Activated naive CD4-positive, alpha-beta T cell treated with anti-CD3 and anti-CD28 coated beads, Interleukin-2, amount 50 U/mL, for 24 hours (primary cell): ENCODE data around the gene STRADB.
A peak's percentile ranks its signal among the peaks of the same experiment; 100 is the strongest.
"Not testable (repeated sequence)": the region's sequence is repeated elsewhere in the genome, so short reads cannot be mapped to it uniquely, and the experiment has no call there.

Source experiments
- H3K27ac Mint-ChIP-seq: one replicate; pipeline ENCODE4 v1.8.0; 2021; ENCODE audit warnings: mild to moderate bottlenecking, mixed read lengths
- H3K27me3 Mint-ChIP-seq: one replicate; pipeline ENCODE4 v1.8.0; 2021; ENCODE audit warnings: mixed read lengths
- H3K36me3 Mint-ChIP-seq: one replicate; pipeline ENCODE4 v1.8.0; 2021; ENCODE audit warnings: mixed read lengths
- H3K4me1 Mint-ChIP-seq: one replicate; pipeline ENCODE4 v1.8.0; 2021; ENCODE audit warnings: mixed read lengths
- H3K4me3 Mint-ChIP-seq: one replicate; pipeline ENCODE4 v1.8.0; 2021; ENCODE audit warnings: mild to moderate bottlenecking, mixed read lengths
- H3K9me3 Mint-ChIP-seq: one replicate; pipeline ENCODE4 v1.8.0; 2021; ENCODE audit warnings: mixed read lengths

STRADB gene

DNA sequence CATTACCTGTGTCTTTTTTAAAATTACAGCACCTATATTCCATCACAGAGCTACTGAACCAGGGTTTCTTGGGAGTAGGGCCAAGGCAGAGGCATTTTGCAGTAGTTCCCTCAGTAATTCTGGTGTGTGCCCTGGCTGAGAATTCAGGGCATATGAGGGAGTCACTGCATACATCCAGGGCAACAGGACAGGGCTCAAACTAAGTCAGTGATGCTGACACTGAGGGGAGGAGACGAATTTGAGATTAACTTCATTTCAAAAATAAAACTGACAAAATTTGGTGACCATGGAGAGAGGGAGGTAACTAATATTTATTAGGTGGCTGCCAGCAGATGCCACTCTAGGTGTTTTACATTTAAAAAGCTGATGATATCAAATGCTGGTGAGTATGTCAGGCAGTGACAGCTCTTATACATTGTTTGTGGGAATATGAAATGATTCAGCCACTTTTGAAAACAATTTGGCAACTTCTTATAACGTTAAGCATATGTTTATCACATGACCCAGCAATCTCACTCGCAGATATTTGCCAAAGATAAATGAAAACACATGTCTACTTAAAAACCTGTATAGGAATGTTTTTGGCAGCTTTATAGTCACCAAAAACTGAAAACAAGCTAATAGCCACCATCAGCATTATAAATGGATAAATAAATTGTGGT is 20.3 kb downstream of the STRADB start:
- no peak overlapping the region for H3K27ac Mint-ChIP-seq
- H3K4me3 Mint-ChIP-seq, result no peak overlapping the region
- peaks cover 41% of the 10 kb centered on the region for H3K36me3 Mint-ChIP-seq
- H3K27me3 Mint-ChIP-seq, result no peaks in the 10 kb centered on the region
- H3K9me3 Mint-ChIP-seq, result no peaks in the 10 kb centered on the region
- peaks cover 10% of the 10 kb centered on the region for H3K4me1 Mint-ChIP-seq

DNA sequence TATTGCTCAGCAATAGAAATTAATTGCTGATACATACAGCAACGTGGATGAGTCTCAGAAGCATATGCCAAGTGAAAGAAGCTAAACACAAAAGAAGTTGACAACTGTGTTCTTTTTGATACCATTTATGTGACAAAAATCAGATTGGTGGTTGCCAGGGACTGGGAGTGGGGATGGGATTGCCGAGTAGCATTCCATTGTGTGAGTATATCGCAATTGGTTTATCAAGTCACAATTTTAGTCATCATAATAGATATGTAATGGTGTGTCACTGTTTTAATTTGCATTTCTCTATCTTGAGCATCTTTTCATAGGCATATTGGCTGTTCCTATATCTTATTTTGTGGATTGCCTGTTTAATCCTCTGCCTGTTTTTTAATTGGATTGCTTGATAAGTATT is 20.9 kb downstream of the STRADB start:
- H3K4me1 Mint-ChIP-seq, result peaks cover 10% of the 10 kb centered on the region
- H3K27me3 Mint-ChIP-seq, result no peaks in the 10 kb centered on the region
- no peak overlapping the region for H3K27ac Mint-ChIP-seq
- peaks cover 42% of the 10 kb centered on the region for H3K36me3 Mint-ChIP-seq
- H3K4me3 Mint-ChIP-seq, result no peak overlapping the region
- H3K9me3 Mint-ChIP-seq, result no peaks in the 10 kb centered on the region

DNA sequence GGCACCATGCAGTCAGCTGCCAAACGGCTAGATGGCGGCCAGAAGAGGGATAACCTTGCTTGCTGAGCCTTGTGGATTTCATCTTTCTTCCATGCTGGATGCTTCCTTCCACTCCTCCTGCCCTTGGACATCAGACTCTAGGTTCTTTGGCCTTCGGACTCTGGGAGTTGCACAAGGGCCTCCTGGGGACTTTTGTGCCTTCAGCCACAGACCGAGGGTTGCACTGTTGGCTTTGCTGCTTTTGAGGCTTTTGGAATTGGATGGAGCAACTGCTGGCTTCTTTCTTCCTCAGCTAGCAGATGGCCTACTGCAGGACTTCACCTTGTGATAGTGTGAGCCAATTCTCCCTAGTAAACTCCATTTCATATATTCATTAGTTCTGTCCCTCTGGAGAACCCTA is 31.0 kb downstream of the STRADB start:
- Mint-ChIP-seq H3K27ac (no peak overlapping the region), H3K9me3 (peaks cover 6% of the 10 kb centered on the region), H3K4me1 (no peaks in the 10 kb centered on the region), H3K27me3 (no peaks in the 10 kb centered on the region), H3K36me3 (peaks cover 12% of the 10 kb centered on the region), H3K4me3 (no peak overlapping the region)

DNA sequence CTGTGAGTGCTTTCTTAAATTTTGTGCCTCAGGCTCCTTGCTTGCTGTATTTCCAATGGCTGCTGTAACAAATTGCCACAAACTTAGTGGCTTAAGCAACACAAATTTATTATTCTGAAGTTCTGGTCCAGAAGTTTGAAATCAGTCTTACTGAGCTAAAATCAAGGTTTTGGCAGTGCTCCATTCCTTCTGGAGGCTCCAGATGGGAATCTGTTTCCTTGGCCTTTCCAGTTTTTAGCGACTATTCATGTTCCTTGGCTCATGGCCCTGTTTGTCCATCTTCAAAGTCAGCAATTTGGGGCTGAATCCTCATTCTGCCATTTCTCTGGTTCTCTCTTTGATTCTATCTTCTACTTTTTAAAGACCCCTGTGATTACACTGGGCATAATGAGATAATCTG is 31.8 kb downstream of the STRADB start:
- Mint-ChIP-seq H3K4me1 (no peaks in the 10 kb centered on the region), H3K36me3 (peaks cover 11% of the 10 kb centered on the region), H3K27me3 (no peaks in the 10 kb centered on the region), H3K4me3 (no peak overlapping the region), H3K27ac (no peak overlapping the region), H3K9me3 (peaks cover 6% of the 10 kb centered on the region)

DNA sequence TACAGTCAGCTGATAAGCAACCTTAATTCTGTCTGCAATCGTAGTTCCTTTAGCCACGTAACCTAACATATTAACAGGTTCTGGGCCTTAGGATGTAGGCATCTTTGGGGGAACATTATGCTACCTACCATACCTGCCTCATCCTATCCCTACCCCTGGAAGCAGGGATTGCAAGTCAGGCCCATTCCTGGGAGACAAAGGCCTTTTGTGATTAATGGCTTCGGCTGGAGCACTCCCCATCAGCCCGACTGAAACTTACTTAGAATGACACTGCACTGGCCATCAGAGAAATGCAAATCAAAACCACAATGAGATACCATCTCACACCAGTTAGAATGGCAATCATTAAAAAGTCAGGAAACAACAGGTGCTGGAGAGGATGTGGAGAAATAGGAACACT is 32.2 kb downstream of the STRADB start:
- not testable (repeated sequence) for H3K36me3 Mint-ChIP-seq, H3K4me3 Mint-ChIP-seq, H3K27ac Mint-ChIP-seq, H3K27me3 Mint-ChIP-seq, H3K4me1 Mint-ChIP-seq, H3K9me3 Mint-ChIP-seq

DNA sequence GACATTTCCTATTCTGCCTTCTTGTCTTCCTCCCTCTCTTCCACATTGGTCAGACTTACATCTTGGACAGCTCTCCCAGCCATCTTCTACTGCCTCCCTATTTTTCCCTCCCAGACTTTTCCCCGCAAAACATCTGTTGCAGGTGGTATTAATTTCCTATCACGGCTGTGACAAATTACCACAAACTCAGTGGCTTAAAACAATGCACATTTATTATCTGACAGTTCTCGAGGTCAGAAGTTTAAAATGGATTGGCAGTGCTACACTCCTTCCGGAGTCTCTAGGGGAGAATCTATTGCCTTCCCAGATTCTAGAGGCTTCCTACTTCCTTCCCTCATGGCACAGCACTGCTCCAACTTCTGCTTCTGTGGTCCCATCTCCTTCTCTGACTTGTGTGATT is 33.3 kb downstream of the STRADB start:
- H3K4me3 Mint-ChIP-seq, result no peak overlapping the region
- no peak overlapping the region for H3K27ac Mint-ChIP-seq
- no peaks in the 10 kb centered on the region for H3K4me1 Mint-ChIP-seq
- no peaks in the 10 kb centered on the region for H3K27me3 Mint-ChIP-seq
- peaks cover 6% of the 10 kb centered on the region for H3K9me3 Mint-ChIP-seq
- peaks cover 9% of the 10 kb centered on the region for H3K36me3 Mint-ChIP-seq

DNA sequence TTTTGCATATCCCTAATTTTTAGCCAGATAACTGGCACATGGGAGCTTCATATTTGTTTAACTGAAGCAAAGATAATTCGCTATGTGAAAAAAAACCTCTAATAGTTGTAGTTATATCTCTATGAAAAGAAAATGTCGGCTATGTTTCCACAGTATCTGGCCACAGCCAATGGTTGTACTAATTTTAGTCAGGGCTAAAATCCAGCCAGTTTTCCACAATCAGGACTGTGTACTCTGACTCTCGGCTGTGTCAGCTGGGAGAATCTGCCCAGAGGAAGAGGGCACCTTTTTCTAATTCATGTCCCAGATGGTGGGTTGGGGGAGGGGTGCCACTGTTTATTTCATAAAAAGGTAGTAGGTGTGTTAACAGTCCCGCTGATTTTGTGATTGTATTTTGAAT is 38.8 kb downstream of the STRADB start:
- H3K27ac Mint-ChIP-seq, result no peak overlapping the region
- no peaks in the 10 kb centered on the region for H3K4me1 Mint-ChIP-seq
- no peaks in the 10 kb centered on the region for H3K36me3 Mint-ChIP-seq
- peaks cover 4% of the 10 kb centered on the region for H3K27me3 Mint-ChIP-seq
- H3K9me3 Mint-ChIP-seq, result peaks cover under 1% of the 10 kb centered on the region
- H3K4me3 Mint-ChIP-seq, result no peak overlapping the region

DNA sequence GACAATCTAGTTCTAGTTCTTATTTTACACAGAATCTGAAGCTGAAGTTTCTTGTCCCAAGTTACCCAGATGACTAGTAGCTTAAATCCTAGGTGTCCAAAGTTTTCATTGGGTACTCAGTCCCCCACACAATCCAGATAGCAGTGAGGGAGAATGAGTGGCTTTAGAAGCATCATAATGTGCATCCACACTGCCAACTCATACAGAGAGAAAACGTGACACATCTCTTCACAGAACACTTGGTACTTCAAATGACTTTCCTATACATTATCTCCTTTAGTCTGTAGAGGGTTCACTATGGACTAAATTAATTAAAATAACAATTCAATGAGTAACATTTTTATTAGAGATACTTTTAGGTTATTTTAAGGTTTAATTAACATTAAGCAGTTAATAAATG is 45.2 kb downstream of the STRADB start:
- H3K4me1 Mint-ChIP-seq, result no peaks in the 10 kb centered on the region
- H3K9me3 Mint-ChIP-seq, result no peaks in the 10 kb centered on the region
- H3K36me3 Mint-ChIP-seq, result peaks cover 9% of the 10 kb centered on the region
- no peak overlapping the region for H3K27ac Mint-ChIP-seq
- no peak overlapping the region for H3K4me3 Mint-ChIP-seq
- H3K27me3 Mint-ChIP-seq, result peaks cover 2% of the 10 kb centered on the region

DNA sequence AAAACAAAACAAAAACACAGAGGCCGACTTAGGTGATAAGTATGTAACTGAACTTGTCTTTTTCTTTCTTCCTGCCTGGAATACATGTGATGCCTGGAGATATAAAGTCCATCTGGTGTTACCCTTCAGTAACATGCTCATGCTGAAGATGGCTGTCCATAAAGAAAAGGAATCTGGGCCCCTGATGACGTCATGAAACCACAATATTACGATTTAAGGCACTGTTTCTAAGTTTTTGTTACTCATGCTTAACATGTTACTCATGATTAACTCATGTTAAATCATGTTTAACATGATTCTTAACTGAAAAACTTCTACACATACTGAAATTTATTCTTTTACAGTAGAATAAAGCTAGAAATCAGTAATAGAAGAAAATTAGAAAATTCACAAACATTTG is 49.0 kb downstream of the STRADB start:
- Mint-ChIP-seq H3K27me3 (no peaks in the 10 kb centered on the region), H3K27ac (no peak overlapping the region), H3K4me1 (no peaks in the 10 kb centered on the region), H3K9me3 (peaks cover 6% of the 10 kb centered on the region), H3K36me3 (peaks cover 23% of the 10 kb centered on the region), H3K4me3 (no peak overlapping the region)

DNA sequence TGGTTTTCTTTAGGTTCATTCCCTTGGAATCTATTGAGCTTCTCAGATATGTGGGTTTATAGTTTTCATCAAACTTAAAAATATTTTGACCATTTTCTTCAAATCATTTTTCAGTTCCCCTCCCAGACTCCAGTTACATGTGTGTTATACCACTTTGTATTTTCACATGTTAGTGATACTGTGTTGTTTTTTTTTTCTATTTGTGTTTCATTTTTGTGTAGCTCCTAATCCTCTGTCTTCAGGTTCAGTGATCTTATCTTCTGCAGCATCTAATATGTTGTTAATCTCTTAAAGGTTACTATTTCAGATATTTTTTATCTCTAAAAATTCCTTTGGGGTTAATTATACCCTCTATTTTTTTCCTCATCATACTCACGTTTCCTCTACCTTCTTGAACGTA is 51.2 kb downstream of the STRADB start:
- Mint-ChIP-seq H3K27ac (no peak overlapping the region), H3K4me3 (no peak overlapping the region), H3K36me3 (peaks cover 25% of the 10 kb centered on the region), H3K9me3 (peaks cover 6% of the 10 kb centered on the region), H3K4me1 (peaks cover 2% of the 10 kb centered on the region), H3K27me3 (no peaks in the 10 kb centered on the region)

DNA sequence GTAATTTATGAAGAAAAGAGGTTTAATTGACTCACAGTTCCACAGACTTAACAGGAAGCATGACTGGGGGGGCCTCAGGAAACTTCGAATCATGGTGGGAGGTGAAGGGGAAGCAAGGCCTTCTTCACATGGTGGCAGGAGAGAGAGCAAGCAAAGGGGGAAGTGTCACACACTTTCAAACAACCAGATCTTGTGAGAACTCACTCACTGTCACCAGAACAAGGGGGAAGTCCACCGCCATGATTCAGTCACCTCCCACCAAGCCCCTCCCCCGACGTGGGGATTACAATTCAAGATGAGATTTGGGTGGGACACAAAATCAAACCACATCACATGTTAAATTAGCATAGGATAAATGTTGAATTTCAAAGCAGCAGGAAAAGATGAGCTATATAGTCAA is 56.2 kb downstream of the STRADB start:
- no peaks in the 10 kb centered on the region for H3K27me3 Mint-ChIP-seq
- H3K4me3 Mint-ChIP-seq, result no peak overlapping the region
- H3K36me3 Mint-ChIP-seq, result peaks cover 12% of the 10 kb centered on the region
- H3K4me1 Mint-ChIP-seq, result peaks cover 4% of the 10 kb centered on the region
- peaks cover 3% of the 10 kb centered on the region for H3K9me3 Mint-ChIP-seq
- peak overlapping the region; percentile 42 for H3K27ac Mint-ChIP-seq

DNA sequence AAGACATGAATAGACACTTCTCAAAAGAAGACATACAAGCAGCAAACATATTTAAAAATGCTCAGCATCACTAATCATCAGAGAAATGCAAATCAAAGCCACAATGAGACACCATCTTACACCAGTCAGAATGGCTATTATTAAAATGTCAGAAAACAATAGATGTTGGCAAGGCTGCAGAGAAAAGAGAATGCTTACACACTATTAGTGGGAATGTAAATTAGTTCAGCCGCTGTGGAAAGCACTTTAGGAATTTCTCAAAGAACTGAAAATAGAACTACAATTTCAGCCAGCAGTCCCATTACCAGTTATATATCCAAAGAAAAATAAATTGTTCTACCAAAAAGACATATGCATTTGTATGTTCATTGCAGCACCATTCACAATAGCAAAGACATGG is 61.7 kb downstream of the STRADB start:
- no peaks in the 10 kb centered on the region for H3K4me1 Mint-ChIP-seq
- no peaks in the 10 kb centered on the region for H3K36me3 Mint-ChIP-seq
- no peak overlapping the region for H3K4me3 Mint-ChIP-seq
- H3K27me3 Mint-ChIP-seq, result no peaks in the 10 kb centered on the region
- H3K9me3 Mint-ChIP-seq, result no peaks in the 10 kb centered on the region
- no peak overlapping the region for H3K27ac Mint-ChIP-seq

DNA sequence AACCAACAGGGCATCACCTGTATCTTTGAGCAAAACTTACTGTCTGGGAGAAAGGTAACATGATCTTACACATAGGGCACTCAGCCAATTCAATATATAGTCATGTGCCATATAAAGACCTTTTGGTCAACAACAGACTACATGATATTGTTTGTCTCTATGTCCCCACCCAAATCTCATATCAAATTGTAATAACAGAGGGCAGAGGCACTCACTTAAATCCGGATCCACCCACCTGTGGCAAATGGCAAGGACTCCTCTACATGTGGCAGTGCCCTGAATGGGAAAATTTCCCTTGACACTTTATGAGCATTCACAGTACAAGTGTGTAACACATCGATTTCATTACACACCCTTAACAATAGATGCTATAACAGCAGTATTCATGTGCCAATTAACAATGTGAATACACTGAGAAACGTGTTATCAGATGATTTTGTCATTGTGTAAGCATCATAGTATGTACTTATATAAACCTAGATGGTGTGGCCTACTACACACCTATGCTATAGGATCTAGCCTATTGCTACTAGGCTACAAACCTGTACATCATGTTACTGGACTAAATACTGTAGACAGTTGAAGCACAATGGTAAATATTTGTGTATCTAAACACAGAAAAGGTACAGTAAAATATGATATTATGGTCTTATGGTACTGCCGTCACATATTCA is 64.2 kb downstream of the STRADB start:
- Mint-ChIP-seq H3K27ac (no peak overlapping the region), H3K36me3 (peaks cover 12% of the 10 kb centered on the region), H3K9me3 (peaks cover 13% of the 10 kb centered on the region), H3K4me1 (no peaks in the 10 kb centered on the region), H3K27me3 (no peaks in the 10 kb centered on the region), H3K4me3 (no peak overlapping the region)

DNA sequence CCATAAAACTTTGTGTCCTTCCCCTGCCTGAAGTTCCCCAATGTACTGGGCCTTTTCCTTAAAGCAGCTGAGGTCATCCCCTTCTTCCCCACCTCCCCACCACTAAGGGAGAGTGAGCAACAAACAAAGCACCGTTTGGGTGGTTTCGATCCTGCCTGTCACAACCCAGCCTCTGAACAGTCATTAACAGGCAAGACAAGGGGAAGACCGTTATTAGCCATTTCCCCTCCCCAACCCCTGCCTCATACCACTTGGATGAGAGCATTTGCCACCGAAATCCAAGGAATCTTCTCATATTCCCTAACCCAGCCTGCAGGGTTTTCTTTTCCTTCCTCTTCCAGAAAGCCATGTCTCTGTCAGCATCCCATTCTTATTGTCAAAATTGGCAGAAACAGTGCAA is 65.6 kb downstream of the STRADB start:
- Mint-ChIP-seq H3K36me3 (peaks cover 21% of the 10 kb centered on the region), H3K4me3 (no peak overlapping the region), H3K27me3 (no peaks in the 10 kb centered on the region), H3K4me1 (no peaks in the 10 kb centered on the region), H3K9me3 (peaks cover 25% of the 10 kb centered on the region), H3K27ac (no peak overlapping the region)

DNA sequence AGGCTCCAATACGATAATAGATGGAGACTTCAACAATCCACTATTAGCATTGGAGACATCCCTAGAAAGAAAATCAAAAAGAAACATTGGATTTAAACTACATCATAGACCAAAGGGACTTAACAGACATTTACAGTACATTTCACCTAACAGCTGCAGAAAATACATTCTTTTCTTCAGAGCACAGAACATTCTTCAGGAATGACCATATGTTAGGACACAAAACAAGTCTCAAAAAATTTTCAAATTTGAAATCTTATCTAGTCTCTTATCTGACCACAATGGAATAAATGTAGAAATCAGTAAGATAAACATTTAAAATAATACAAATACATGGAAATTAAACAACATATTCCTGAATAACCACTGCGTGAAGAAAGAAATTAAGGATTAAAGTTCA is 68.7 kb downstream of the STRADB start:
- Mint-ChIP-seq H3K4me1 (peaks cover 21% of the 10 kb centered on the region), H3K27me3 (no peaks in the 10 kb centered on the region), H3K4me3 (no peak overlapping the region), H3K27ac (no peak overlapping the region), H3K9me3 (peaks cover 45% of the 10 kb centered on the region), H3K36me3 (peaks cover 33% of the 10 kb centered on the region)

DNA sequence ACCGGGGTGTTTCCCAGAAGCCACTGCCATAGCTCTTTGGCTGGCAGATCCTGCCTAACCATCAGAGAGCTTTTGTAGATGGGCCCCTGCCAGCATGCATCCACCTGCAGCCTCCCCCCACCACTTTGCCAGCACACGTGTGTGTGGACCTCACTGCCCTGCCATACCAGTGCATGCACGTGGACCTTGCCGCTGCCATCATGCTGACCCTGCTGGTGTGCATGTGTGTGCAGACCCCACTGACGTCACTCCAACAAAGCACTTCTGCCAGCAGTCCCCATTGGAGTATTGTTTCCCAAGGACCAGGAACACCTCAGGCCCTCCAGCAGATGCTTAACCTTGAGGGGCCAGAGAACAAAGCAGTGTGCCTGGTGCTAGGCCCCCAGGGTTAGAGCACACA is 71.4 kb downstream of the STRADB start:
- H3K36me3 Mint-ChIP-seq, result peaks cover 47% of the 10 kb centered on the region
- H3K9me3 Mint-ChIP-seq, result peaks cover 58% of the 10 kb centered on the region
- H3K4me3 Mint-ChIP-seq, result no peak overlapping the region
- H3K27ac Mint-ChIP-seq, result no peak overlapping the region
- H3K27me3 Mint-ChIP-seq, result no peaks in the 10 kb centered on the region
- peaks cover 35% of the 10 kb centered on the region for H3K4me1 Mint-ChIP-seq

DNA sequence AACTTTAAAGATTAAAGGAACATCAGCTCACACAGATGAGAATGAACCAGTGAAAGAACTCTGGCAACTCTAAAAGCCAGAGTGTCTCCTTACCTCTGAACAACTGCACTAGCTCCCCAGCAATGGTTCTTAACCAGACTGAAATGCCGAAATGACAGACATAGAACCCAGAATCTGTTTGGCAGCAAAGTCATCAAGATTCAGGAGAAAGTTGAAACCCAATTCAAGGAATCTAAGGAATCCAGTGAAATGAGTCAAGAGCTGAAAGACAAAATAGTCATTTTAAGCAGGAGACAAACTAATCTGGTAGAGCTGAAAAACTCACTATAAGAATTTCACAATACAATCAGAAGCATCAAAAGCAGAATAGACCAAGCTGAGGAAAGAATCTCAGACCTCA is 72.0 kb downstream of the STRADB start:
- peaks cover 35% of the 10 kb centered on the region for H3K4me1 Mint-ChIP-seq
- H3K27me3 Mint-ChIP-seq, result no peaks in the 10 kb centered on the region
- H3K9me3 Mint-ChIP-seq, result peaks cover 62% of the 10 kb centered on the region

More for the DNA sequence above, 72.0 kb downstream of the STRADB start:
- no peak overlapping the region for H3K27ac Mint-ChIP-seq
- peaks cover 50% of the 10 kb centered on the region for H3K36me3 Mint-ChIP-seq
- no peak overlapping the region for H3K4me3 Mint-ChIP-seq
